ENCODE results near the gene CNEP1R1. TPM values are rescaled to one million over a fixed set of nuclear protein-coding genes. Genes with fewer than 3 reads are reported as not detected.
"Not testable (repeated sequence)": the region's sequence is repeated elsewhere in the genome, so short reads cannot be mapped to it uniquely, and the experiment has no call there.

CNEP1R1 gene, protein sequence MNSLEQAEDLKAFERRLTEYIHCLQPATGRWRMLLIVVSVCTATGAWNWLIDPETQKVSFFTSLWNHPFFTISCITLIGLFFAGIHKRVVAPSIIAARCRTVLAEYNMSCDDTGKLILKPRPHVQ
- total RNA-seq: 25.9 and 31.4 TPM in 2 replicates

DNA sequence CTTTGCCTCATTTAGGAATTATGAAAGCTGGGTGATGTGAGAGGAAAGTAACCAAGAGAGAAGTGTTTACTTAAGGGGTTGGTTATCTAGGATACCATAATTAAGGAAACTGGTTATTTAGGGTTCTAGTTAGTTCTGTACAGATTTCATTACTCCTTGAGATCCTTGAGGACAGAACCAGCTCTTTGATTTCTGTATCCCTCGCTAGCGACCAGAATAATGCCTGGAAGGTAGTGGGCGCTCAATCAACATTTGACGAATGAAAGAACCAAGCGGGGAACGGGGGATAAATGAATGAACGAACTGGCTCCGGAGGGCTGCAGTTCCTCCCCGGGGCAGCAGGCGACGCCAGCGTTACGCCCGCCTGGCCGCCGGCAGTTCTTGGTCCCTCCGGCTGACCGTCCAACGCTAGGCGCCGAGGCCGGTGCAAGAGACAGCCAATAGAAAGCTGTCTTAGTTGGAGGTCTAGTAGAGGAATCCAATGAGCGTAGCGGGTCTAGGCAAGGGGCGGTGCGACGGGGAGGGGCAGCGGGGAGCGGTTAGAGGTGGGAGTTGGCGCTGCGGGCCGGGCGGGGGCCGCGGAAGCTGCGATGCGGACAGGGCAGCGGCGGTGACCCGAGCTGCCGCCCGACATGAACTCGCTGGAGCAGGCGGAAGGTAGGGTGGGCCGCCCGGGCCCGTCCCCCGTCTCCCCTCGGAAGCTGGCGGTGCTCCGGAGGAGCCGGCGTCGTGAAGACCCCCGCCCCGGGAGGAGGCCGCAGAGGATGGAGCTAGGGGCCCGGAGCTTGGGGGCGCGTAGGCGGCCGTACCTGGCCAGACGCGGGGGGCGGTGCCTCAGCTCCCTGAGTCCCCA is at the start of gene CNEP1R1:
CNEP1R1 (plus strand) TSS at position 542 of the 853 bp plus-strand sequence; CDS start at position 633, 91 bp downstream.
- DNase-seq (ENCODE audit: low read depth, low spot score): peak; percentile 87

- DNase-seq (ENCODE audit: low read depth, low spot score): no peak
These were observed 47.6 kb upstream of the CNEP1R1 start for GRCh38 chr16:49977427-49977826.

DNA sequence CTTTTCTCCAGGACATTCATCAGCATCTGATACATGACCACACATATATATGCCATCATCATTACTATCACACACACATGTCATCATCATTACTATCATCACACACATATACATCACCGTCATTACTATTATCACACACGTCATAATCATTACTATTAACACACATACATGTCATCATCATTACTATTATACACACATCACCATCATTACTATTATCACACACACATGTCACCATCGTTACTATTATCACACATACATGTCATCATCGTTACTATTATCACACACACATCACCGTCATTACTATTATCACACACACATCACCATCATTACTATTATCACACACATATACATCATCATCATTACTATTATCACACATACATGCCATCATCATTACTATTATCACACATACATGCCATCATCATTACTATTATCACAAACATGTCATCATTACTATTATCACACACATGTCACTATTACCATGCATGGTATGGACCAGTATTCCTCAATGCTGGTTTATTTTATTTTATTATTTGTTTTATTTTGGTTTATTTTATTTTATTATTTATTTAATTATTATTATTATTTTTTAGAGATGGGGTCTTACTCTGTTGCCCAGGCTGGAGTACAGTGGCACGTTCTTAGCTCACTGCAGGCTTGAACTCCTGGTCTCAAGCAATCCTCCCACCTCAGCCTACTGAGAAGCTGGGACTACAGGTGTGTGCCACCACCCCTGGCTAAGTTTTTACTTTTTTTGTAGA is 46.3 kb upstream of the CNEP1R1 start:
- no peak for DNase-seq (ENCODE audit: low read depth, low spot score)

DNA sequence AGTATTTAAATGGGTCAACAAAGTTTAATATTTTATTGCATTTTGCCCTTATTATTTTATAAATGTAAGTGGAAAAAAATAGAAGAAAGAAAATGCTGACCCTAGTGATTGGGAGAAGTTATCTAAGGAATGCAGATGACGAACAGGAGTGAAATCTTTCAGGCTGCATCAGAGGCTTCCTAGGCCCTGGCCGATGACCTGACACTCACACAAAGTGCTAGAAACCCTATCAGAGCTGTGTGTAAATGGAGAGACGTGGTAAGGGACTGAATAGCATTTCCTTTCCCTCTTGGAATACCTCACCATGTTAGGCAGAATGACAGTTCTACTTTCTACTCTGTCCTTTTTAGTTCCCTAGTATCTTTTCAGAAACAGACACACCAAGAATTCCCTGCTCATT is 44.9 kb upstream of the CNEP1R1 start:
- DNase-seq (ENCODE audit: low read depth, low spot score): no peak

DNA sequence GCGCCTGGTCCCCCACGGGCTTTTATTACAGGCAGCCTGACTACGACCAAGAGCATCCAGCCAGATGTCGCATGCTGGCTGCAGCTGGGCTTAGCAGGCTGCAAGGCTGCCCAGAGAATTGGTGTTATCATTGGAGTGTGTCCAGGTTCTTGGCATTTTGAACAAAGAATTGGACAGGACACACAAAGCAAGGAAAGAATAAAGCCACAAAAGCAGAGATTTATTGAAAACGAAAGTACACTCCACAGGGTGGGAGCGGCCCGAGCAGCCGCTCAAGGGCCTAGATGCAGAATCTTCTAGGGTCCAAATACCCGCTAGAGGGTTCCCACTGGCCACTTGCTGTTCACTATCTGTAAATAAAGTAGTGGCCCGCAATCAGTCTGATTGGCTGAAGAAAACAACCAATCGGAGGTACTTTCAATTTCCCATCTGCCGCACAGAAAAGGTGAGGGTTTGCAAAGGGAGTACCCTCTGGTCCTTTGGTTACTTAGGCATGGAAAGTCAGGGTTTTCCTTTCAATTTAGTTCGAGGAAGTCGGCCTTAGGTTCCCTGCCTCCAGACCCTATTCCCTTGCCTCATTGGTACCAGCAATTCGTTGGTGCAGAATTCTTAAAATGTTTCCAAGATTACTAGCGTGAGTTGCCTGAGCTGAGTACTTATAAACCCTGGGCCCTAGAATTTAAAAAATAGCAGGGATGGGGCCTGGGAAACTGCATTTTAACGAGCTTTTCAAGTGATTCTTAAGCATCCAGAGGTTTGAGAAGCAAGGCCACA is 38.5 kb upstream of the CNEP1R1 start:
- DNase-seq (ENCODE audit: low read depth, low spot score): peak; percentile 30

GRCh38 chr16:49987381-49987780 is 37.6 kb upstream of the CNEP1R1 start:
- DNase-seq (ENCODE audit: low read depth, low spot score): no peak

DNA sequence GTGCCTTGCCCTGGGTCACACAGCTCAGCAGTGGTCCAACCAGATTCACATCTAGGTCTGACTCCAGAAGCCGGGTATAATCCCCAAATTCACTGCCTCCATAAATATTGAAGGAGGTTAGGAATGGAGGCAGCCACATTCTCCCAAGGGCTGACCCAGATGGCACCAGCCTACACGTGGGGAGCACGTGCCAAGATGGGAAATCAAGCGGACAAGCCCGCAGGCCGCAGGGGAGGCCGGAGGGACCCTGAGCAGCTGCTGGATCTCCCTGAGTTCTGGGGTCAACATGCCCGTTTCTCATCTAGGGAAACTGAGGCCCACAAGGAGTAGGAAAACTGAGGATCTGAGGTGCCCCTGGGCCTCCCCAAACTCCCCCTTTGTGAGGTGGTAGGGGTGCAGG is 32.2 kb upstream of the CNEP1R1 start:
- DNase-seq (ENCODE audit: low read depth, low spot score): no peak

- no peak for DNase-seq (ENCODE audit: low read depth, low spot score)
These were observed 31.4 kb upstream of the CNEP1R1 start for GRCh38 chr16:49993579-49993978.

GRCh38 chr16:49994006-49994405 is 31.0 kb upstream of the CNEP1R1 start:
- DNase-seq (ENCODE audit: low read depth, low spot score): no peak

DNA sequence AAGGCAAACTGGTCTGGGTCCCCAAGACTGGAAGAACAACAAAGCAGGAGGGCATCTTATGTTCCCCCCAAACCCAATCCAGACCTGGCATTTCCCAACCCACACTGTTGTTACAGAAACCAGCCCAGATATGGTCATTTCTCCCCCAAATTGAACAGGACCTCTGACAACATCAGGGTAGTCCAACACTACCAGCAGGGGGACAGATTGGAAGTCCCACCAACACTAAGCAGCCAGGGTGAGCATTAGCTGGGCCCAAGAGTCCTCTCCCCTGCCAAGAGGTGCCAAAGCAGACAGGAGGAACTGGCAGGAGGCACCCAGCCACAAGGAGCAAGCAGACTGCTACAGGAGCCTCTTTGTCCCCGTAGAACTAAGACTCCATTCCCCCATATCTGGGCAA is 29.3 kb upstream of the CNEP1R1 start:
- no peak for DNase-seq (ENCODE audit: low read depth, low spot score)

- DNase-seq (ENCODE audit: low read depth, low spot score): no peak
These were observed 27.2 kb upstream of the CNEP1R1 start for GRCh38 chr16:49997721-49998251.

DNA sequence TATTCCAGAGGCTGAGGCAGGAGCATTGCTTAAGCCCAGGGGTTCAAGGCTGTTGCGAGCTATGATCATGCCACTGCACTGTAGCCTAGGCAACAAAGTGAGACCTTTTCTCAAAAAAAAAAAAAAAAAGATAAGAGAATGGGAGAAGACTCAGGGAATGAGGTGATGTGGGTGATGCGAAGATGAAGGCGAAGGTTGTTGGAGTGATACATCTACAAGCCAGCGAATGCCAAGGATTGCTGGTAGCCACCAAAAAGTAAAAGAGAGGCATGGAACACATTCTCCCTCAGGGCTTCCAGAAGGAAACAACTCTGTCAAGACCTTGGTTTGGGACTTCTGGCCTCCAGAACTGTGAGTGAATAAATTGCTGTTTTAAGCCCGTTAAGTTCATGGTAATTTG is 26.0 kb upstream of the CNEP1R1 start:
- no peak for DNase-seq (ENCODE audit: low read depth, low spot score)

GRCh38 chr16:50001144-50001543 is 23.9 kb upstream of the CNEP1R1 start:
- DNase-seq (ENCODE audit: low read depth, low spot score): no peak

GRCh38 chr16:50002190-50002589 is 22.8 kb upstream of the CNEP1R1 start:
- no peak for DNase-seq (ENCODE audit: low read depth, low spot score)

DNA sequence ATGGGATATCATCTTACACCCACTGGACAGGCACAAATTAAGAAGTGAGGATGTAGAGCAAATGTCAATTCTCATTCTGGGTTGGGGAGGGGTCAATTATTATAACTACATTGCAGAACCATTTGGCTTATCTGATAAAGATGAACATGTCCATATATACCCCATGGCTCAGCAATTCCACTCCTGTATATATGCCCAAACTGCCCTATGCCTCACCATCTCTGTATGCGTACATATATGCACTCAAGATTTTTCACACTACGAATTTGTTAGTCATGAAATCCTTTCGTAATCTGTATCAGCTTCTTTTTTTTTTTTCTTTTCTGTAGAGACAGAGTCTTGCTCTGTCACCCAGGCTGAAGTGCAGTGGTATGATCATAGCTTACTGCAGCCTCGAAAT is 20.8 kb upstream of the CNEP1R1 start:
- no peak for DNase-seq (ENCODE audit: low read depth, low spot score)

- DNase-seq (ENCODE audit: low read depth, low spot score): no peak
These were observed 18.1 kb upstream of the CNEP1R1 start for GRCh38 chr16:50006964-50007363.

DNA sequence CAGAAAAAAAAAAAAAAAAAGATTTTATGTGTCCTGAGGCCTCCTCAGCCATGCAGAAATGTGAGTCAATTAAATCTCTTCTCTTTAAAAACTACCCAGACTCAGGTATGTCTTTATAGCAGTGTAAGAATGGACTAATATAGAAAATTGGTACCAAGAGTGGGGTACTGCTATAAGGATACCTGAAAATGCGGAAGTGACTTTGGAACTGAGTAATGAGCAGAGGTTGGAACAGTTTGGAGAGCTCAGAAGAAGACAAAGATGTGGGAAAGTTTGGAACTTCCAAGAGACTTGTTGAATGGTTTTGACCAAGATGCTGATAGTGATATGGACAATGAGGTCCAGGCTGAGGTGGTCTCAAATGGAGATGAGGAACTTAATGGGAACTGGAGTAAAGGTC is 17.3 kb upstream of the CNEP1R1 start:
- DNase-seq (ENCODE audit: low read depth, low spot score): no peak

GRCh38 chr16:50010212-50010611 is 14.8 kb upstream of the CNEP1R1 start:
- no peak for DNase-seq (ENCODE audit: low read depth, low spot score)

DNA sequence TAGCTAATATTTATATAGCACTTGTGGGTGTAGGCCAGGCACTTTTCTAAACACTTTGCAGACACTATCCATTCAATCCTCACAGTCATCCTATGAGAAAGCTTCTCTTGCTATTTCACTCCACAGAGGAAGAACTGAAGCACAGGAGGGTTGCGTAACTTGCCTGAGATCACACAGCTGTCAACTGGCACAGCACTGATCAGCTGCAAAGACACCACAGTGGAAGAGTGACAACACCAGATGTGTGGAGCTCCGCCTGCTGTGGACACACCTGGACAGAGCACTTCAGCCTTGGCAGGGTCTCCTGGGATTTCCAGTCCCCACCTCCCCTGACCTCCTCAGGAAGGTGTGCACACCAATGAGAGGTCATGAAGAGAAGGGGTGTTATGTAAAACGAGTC is 13.3 kb upstream of the CNEP1R1 start:
- no peak for DNase-seq (ENCODE audit: low read depth, low spot score)

DNA sequence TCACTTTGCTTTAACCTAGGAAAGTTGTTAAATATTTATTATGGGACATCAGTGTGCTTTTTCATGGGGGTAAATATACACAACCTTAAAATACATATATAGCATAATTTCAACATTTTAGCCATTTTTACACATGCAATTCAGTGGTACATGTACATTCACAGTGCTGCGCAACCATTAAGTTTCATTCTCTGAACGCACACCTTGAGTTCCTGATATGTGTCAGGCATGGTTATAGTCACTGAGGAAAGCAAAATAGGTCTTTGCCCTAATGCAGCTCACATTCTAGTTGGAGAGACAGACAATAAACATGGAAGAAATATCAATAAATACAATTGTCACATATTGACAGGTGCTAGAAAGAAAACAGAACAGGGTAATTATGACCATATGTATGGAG is 12.8 kb upstream of the CNEP1R1 start:
- DNase-seq (ENCODE audit: low read depth, low spot score): no peak

DNA sequence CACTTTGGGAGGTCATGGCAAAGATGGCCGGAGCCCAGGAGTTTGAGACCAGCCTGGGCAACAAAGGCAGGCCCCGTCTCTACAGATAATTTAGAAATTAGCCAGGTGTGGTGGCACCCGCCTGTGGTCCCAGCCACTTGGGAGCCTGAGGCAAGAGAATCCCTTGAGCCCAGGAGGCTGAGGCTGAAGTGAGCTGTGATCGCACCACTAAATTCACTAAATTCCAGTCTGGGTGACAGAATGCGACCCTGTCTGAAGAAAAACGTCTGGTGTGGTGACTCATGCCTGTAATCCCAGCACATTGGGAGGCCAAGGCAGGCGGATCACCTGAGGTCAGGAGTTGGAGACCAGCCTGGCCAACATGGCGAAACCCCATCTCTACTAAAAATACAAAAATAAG is 10.8 kb upstream of the CNEP1R1 start:
- DNase-seq (ENCODE audit: low read depth, low spot score): not testable (repeated sequence)
